Measurements from ENCODE around the gene ZNF22.

DNA sequence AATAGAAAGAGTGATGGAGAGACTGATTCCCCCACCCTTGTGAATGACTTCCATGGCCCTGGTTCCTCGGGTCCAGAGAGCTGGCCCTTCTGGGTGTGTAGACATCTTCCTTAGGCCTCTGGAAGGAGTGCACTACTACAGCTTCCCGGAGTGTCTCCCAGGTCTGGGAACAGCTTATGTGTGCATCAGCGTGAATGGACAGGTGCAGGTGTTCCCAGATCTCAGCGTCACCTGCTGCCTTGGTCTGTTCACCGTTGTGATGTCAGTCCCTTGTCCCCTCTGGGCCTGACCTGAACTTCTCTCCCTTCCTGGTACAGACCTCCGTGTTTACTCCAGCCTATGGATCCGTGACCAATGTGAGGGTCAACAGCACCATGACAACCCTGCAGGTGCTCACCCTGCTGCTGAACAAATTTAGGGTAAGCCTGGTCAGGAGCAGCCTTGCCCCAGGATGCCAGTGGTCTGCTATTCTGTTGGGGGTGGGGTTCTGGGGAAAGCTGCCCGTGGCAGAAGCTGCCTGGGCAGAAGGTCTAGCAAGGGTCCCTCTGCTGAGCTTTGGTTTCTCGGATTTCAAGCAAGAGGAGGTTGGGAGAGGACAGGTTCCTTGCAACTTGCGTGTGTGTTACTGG, 11.7 kb upstream of the ZNF22 start:
- TF ChIP-seq POLR2A (IDR thresholded peaks at IDR 0.05), result no peak
- TF ChIP-seq, protein P1, sequence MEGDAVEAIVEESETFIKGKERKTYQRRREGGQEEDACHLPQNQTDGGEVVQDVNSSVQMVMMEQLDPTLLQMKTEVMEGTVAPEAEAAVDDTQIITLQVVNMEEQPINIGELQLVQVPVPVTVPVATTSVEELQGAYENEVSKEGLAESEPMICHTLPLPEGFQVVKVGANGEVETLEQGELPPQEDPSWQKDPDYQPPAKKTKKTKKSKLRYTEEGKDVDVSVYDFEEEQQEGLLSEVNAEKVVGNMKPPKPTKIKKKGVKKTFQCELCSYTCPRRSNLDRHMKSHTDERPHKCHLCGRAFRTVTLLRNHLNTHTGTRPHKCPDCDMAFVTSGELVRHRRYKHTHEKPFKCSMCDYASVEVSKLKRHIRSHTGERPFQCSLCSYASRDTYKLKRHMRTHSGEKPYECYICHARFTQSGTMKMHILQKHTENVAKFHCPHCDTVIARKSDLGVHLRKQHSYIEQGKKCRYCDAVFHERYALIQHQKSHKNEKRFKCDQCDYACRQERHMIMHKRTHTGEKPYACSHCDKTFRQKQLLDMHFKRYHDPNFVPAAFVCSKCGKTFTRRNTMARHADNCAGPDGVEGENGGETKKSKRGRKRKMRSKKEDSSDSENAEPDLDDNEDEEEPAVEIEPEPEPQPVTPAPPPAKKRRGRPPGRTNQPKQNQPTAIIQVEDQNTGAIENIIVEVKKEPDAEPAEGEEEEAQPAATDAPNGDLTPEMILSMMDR (IDR thresholded peaks at IDR 0.05 in 4 of 5, conservative IDR thresholded peaks at IDR 0.05 in 1 of 5), result no peak
